GM18909 (cell line): ENCODE results near the gene PALLD.
A peak's percentile ranks its signal among the peaks of the same experiment; 100 is the strongest.

Experiments used
- ATAC-seq: cut with Tn5 transposase; IDR thresholded peaks from one replicate; pipeline ENCODE4 v1.9.1; 2021; ENCODE audit warnings: mild to moderate bottlenecking; ENCODE audit not compliant: unreplicated experiment, poor library complexity

Gene PALLD

GRCh38 chr4:168614281-168615057, 117.6 kb downstream of the PALLD start:
- ATAC-seq: no peak

DNA sequence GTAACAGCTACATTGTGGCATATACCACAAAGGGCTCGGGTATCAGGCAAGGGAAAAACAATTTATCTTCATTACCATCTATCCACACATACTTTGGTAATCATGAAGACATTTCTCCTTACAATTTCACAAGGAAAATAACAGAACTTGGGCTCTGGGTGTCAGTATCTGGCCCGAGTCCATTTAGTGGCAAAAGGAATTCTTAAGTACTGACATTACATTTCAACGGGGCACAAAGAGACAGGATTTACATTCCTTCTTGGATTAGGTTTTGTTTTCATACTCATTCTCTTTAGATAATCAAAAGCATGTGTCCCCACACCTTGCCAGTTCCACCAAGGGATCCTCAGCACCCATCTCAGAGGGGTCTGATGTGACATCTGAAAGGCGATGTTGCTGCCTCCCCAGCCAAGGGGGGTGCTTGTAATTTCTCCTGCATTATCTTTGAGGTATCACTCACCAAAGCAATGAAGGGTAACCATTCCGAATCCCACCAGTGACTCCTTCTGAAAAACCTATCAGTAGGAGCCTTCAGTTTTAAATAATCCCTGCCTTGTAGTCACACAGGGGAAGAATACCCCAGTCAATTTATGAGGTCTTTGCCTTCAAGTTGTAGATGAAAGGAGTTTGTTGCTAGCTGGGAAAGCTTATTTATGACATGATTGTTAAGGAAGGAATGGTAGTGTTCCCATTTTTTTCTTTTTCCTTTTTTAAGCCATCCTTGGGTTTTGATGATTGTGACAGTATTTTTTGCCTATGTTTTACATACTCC, 118.6 kb downstream of the PALLD start:
- ATAC-seq: no peak

GRCh38 chr4:168618577-168619265, 121.9 kb downstream of the PALLD start:
- no peak for ATAC-seq

DNA sequence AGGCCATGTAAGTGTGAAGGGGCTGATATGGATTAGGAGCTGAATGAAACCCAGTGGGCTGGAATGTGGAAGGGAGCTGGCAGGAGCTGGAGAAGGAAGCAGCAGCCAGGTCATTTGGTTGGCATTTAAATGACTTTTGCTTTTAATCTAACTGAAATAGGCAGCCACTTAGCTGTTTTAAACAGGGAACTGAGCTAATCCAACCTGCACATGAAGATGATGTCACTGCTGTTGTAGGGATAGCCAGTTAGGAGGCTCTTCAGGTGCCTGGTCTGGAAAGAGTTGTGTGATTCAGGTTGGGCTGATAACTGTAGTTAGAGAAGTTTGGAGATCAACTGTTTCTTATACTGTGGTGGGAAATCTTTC, 122.4 kb downstream of the PALLD start:
- ATAC-seq: no peak

GRCh38 chr4:168621806-168622589, 125.1 kb downstream of the PALLD start:
- ATAC-seq: no peak

DNA sequence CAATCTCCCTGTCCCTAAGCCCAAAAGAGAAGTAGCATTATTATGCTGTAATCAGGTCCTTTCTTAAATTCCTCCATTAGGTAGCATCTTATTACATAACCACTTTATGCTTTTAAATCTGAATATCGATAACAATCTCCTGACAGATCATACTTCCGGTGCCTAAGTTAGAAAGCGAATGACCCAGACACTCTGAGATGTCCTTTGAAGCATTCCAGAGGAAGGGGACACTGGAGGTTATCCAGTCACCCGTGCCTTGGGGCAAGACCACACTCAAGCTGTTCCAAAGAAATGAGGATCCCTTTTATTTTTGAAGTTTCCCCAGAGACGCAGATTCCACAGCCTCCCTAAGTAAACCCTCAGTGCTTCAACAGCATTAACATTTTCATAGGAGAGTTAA, 125.7 kb downstream of the PALLD start:
- ATAC-seq: no peak

DNA sequence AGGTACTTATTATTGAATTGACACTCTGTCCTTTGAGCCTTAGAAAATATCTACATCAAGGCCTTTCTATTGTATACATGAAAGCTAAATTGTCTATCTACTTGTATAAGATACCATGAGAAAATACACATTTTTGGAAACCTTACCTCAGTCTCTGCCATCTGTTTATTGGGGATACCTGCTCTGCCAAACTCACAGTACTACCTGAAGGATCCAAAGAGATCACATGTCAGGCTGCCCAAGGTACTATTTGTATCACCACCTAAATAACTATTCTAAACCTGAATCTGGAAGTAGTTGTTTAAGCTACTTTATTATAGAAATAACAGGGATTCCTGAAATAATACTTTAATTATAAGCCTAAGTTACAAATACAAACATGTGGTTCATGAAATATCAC, 126.2 kb downstream of the PALLD start:
- no peak for ATAC-seq

DNA sequence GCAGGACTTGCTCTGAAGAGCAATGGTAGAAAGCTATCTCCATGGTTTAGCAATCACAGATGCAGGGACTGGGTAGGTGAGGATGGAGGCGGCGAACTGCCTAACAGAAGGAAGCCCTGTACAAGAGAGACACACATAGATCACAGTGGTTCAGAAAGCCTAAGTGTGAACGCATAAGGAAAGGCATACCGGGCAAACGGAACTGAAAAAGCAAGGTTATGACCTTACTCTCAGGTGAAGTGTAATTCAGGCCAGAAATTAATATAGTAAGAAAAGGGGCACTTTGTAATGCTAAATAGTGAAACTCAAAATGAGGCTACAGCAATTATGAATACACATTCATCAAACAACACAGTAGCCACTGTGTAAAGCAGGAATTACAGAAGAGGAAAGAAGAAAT, 126.6 kb downstream of the PALLD start:
- no peak for ATAC-seq

- ATAC-seq: no peak
Observed at GRCh38 chr4:168628251-168628650, 131.4 kb downstream of the PALLD start.

DNA sequence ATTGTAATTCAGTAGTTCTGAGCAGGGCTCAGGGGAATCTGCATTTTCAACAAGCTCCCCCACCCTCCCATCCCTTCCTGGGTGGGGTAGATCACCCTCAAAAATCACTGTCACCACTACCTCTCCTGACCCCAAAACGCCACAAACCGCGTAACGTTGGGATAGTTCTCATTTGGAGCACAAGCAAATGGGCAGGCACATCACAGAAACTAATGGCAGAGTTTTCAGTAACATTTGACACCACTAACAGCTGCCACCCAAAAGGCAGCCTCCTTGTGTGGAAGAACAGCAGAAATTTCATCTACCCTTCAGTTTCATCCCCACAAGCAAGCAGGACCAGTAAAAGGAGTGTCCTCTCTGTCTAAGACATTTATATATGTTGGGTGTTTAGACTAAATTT, 132.7 kb downstream of the PALLD start:
- no peak for ATAC-seq

GRCh38 chr4:168630445-168631187, 133.8 kb downstream of the PALLD start:
- ATAC-seq: no peak

DNA sequence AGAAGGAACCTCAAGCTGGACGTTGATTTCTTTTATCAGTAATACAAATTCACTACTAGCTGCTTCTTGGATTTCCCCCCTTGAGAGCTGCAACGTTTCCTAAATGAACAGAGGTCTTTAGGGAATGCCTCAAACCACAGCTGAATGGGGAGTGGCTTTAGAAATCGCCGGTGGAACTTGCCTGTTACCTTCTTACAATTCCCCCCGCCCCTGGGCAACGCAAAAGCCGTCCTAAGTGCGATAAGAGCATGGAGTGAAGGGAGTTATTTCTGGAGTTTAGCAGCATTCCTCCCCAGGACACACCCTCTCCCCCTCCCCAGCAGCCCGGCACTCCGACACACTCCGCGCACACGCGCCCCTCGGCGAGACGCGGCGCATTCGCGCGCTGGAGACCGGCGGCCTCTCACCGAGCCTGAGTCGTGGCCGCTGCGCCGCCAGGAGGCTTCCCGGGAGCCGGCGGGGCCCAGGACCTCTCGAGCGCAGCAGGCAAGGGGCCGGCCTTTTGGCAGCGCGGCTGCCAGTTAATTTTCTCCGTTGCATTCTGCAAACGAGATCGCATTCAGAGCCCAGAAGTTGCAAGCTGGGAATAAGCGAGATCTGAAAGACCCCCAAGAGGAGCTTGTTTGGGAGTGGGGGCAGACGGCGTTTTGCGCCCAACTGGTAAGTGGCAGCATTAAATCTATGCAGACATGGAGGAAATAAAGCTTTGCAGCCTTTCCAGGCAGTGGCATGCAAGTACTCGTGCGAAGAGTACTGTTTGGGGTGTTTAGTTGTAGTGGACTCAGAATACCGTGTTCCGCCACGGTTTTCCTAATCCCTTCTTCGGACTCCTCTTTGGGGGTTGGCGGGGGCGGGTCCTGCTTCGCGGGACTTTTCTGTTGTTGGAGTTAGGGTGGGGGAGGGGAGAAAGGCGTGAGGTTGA, 134.7 kb downstream of the PALLD start:
- peak; percentile 62 for ATAC-seq

DNA sequence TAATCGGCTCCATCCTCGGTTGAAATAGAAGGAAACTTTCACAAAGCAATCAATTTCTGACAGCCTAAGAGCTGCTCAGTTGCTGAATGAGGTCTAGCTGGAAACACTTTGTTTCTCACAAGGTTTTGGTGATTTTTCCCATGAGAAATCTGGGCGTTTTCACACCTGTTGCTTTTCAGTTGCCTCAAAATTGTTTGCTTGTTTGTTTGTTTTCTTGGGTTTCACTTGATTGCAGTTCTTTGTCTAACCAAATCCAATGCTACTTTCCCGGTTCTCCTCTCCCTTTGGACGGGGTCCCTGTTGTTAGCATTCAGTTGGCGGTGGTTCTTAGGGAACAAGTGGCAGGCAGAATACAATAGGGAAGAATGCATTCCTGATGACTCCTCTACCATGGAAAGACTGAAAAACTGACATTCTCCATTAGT, 135.5 kb downstream of the PALLD start:
- no peak for ATAC-seq

DNA sequence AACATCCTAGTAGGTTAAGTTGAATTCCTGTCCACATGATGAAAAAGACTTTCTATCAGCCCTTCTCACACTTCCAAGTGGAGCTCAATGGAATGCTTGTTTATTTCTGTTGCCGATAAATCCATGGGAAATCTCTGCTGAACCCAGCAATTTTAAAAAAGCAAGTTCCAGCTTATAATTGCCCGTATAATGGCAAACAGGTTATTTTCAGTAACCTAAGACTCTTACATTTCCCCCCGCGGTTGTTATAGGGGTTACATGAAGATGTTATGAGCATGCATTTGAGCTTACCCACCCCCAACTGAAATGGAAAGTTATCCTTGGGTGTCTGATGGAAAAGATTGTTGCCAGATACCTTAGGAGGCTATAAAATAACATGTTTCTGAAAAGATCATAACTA, 136.2 kb downstream of the PALLD start:
- no peak for ATAC-seq

DNA sequence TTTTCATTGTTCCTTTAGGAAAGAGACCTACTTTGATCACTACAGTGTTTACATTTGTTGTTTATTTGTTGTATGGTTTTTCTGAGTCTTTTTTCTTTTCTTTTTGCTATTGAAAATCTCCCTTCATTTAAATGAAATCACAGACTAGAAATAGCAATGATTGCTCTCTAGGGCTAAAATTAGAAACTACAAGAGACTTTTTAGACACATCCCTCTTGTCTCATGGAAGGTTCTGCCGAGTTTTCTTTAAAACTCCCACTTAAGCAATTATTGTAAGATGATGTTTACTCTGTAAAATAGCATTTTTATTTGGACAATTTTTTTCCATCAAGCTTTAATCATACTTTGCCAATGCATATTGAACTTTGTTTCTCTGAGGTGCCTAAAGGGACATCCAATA, 136.6 kb downstream of the PALLD start:
- ATAC-seq: no peak

DNA sequence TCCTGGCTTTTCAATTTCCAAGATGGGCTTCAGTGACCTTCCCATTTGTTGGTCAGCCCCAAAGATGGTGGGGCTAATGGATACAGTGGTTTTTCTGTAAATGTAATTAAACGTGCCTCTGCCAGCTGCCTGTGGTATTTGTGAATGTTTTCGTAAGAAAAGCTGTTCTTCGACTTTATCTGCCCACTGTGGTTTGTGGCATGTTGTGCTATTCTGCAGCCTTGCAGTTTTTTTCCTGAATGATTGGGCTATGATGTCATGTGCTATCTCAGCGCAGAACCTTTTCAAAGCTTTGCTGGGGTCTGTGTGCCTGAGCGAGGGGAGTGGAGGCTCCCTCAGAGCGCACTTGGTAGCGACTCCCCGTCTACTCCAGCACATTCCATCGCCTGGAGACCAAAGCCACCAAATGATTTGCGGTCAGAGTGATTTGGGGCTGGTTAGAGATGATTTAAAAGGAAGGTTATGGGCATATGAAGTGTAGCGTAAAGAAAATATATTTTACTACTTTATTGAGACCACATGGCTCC, 137.5 kb downstream of the PALLD start:
- no peak for ATAC-seq

DNA sequence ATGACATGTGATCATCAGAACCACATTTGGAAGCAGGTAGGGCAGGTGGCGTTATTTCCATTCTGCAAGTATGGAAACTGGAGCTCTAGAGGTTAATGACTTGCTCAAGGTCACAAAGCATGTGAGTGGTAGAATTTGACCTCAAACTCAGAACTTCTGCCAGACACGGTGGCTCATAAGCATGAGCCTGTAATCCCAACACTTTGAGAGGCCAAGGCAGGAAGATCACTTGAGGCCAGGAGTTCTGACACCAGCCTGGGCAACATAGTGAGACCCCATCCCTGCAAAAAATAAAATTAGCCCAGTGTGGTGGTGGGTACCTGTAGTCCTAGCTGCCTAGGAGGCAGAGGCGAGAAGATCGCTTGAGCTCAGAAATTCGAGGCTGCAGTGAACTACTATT, 139.2 kb downstream of the PALLD start:
- no peak for ATAC-seq

DNA sequence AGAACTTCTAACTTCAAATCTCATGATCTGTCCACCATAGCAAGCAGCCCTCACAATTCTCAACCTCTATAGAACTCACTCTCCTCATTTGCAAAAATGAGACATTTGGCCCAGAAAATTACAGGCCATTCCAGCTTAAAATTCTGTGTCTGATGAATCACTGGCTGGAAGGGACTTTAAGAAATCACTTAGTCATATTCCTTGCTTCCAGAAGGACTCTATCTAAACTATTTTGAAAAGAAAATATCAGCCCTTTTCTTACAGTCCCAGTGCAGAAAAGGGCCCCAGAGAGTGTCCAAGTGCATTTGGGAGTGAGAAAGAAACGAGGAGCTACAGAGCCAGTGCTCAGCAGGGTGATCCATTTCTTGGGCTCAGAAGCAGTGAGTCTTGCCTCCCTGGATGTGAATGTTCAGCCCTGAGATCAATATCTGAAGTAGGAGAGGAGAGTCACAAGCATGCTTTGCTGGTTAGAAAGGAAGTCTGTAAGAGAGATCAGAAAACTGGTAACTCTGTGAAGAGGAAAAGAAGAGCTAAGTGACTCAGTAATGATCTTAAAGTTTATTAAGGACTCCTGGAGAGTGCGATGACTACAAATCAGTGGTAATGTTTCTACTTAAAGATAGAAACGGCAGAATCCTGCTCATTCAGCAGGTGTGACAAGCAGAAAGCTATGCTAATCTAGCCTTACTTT, 139.8 kb downstream of the PALLD start:
- no peak for ATAC-seq
